Ascending aorta (tissue), 2 donors: ENCODE results near the gene RDH16. TPM values are rescaled to one million over a fixed set of nuclear protein-coding genes. Genes with fewer than 3 reads are reported as not detected.

Experiments
- DNase-seq, 2 donors: peaks; one replicate each; pipeline ENCODE4 v3.0.0-alpha.2; 2019; ENCODE audit warnings: low spot score in 2 of 2
- H3K27ac ChIP-seq, 2 donors: fragments of 200-600 bp; sonication (generic); one replicate each; pipeline ENCODE4 v1.5.1; 2016 to 2017; ENCODE audit warnings: mild to moderate bottlenecking in 1 of 2
- H3K27me3 ChIP-seq: fragments of 200-600 bp; sonication (generic); one replicate; pipeline ENCODE4 v1.5.1; 2017
- H3K36me3 ChIP-seq, 2 donors: fragments of 200-600 bp; sonication (generic); one replicate each; pipeline ENCODE4 v1.5.1; 2016
- H3K4me1 ChIP-seq, 2 donors: fragments of 200-600 bp; sonication (generic); one replicate each; pipeline ENCODE4 v1.5.1; 2016 to 2017; ENCODE audit warnings: mild to moderate bottlenecking in 1 of 2
- H3K4me3 ChIP-seq, 2 donors: fragments of 200-600 bp; sonication (generic); one replicate each; pipeline ENCODE4 v1.5.1; 2016 to 2017; ENCODE audit warnings: mild to moderate bottlenecking in 1 of 2
- H3K9me3 ChIP-seq, 2 donors: fragments of 200-600 bp; sonication (generic); one replicate each; pipeline ENCODE4 v1.5.1; 2016
- CTCF ChIP-seq, 3 experiments: fragments of 200-600 bp in 2 of 3; fragments of 450-650 bp in 1 of 3; sonication (generic) in 2 of 3; IDR thresholded peaks; one replicate each; pipeline ENCODE4 v1.5.1; 2016 to 2019; ENCODE audit warnings: antibody characterized with exemption in 3 of 3, mild to moderate bottlenecking in 1 of 3, moderate library complexity in 1 of 3
- intact Hi-C: fragments of 100-400 bp; cut with DNase I; formaldehyde crosslinking; loops from one replicate; pipeline ENCODE4 v1.15.1; 2023
- total RNA-seq: library from RNA; depleted of rRNA; stranded (reverse); fragments of >200 nt; gene quantifications from one replicate; pipeline ENCODE4 v1.1.0, GENCODE V29; 2016

RDH16 gene
- total RNA-seq, 1 donor from 2014 or later, result 5.6 TPM

DNA sequence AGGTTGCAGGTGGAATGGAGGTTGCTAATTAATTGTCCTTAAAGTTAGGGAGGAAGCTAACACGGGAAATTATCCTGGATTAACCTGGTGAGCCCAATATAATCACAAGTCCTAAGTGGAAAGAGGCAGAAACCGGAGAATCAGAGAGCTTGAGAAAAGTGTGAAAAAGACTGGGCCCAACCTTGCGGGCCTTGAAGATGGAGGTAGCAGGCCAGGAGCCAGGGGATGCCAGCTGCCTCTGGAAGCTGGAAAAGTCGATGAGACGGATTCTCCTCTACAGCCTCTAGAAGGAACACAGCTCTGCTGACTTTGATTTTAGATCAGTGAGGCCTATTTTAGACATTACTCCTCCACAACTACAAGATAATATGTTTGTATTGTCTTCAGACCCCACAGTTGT lies 25.3 kb downstream of the RDH16 start:
- Histone ChIP-seq H3K27ac (no peak overlapping the region), H3K4me3 (no peak overlapping the region), H3K4me1 (no peaks in the 10 kb centered on the region), H3K27me3 (no peaks in the 10 kb centered on the region), H3K9me3 (no peaks in the 10 kb centered on the region), H3K36me3 (no peaks in the 10 kb centered on the region)
- TF ChIP-seq CTCF (IDR thresholded peaks at IDR 0.05), result no peak
- no peak for DNase-seq
- intact Hi-C loops, result no loop called here

DNA sequence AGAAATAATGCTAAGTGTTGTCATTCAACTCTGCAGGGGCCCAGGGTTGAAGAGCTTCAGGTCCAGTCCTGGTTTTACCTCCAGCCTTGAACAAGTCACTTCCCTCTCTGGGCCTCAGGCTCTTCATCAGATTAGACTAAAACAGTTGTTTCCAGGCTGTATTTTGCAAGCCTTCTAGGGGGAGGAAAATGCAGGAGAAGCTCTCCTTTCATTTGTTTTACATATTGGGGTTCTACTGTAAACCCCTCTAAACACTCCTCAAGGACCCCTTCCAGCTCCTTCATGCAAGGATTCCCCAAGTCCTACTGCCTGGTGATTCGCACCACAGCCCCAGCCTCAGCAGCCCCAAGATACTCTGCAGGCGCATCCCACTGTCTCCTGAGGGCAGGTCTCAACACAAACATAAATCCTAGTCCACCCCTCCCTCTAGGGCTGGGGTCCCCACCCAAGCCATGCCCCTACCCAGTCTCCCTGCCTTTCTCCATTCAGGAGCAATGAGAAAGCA lies 25.9 kb downstream of the RDH16 start:
- H3K27ac ChIP-seq, result no peak overlapping the region
- no peaks in the 10 kb centered on the region for H3K36me3 ChIP-seq
- H3K4me1 ChIP-seq, result no peaks in the 10 kb centered on the region
- H3K4me3 ChIP-seq, result no peak overlapping the region
- TF ChIP-seq CTCF (IDR thresholded peaks at IDR 0.05), result no peak
- intact Hi-C loops, result no loop called here
- DNase-seq, result no peak
- H3K27me3 ChIP-seq, result no peaks in the 10 kb centered on the region
- H3K9me3 ChIP-seq, result no peaks in the 10 kb centered on the region

DNA sequence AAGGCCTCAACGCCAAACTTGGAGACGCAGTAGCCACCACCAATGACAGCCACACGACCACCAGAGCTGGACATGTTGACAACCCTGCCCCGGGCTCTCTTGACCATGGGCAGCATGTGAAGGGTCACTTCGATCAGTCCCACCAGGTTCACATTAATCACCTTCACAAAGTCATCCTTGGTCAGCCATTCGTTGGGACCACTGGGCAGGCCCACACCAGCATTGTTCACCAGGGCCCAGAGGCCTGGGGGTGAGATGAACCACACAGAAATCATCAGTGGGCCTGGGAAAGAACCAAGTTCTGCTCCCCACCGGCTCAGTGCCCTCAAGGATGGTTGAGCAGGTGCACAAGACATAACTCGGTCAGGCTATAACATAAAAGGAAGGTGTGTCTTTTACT lies 27.2 kb downstream of the RDH16 start:
- intact Hi-C loops, result no loop called here
- DNase-seq, result no peak

GRCh38 chr12:56929780-56930179 lies 27.6 kb downstream of the RDH16 start:
- no peak for TF ChIP-seq CTCF (IDR thresholded peaks at IDR 0.05)
- no peaks in the 10 kb centered on the region for H3K9me3 ChIP-seq
- DNase-seq, result no peak
- no peak overlapping the region for H3K4me3 ChIP-seq
- H3K27ac ChIP-seq, result no peak overlapping the region
- intact Hi-C loops, result no loop called here
- H3K36me3 ChIP-seq, result no peaks in the 10 kb centered on the region
- no peaks in the 10 kb centered on the region for H3K27me3 ChIP-seq
- no peaks in the 10 kb centered on the region for H3K4me1 ChIP-seq

More for the DNA sequence above, 27.2 kb downstream of the RDH16 start:
- no peaks in the 10 kb centered on the region for H3K9me3 ChIP-seq
- TF ChIP-seq CTCF (IDR thresholded peaks at IDR 0.05), result no peak
- H3K4me1 ChIP-seq, result no peaks in the 10 kb centered on the region
- H3K27me3 ChIP-seq, result no peaks in the 10 kb centered on the region
- H3K36me3 ChIP-seq, result no peaks in the 10 kb centered on the region
- H3K4me3 ChIP-seq, result no peak overlapping the region
- no peak overlapping the region for H3K27ac ChIP-seq

- no peaks in the 10 kb centered on the region for H3K4me1 ChIP-seq
- no peaks in the 10 kb centered on the region for H3K36me3 ChIP-seq
- TF ChIP-seq CTCF (IDR thresholded peaks at IDR 0.05), result no peak
- no peaks in the 10 kb centered on the region for H3K9me3 ChIP-seq
- H3K4me3 ChIP-seq, result no peak overlapping the region
- no peak overlapping the region for H3K27ac ChIP-seq
- H3K27me3 ChIP-seq, result no peaks in the 10 kb centered on the region
- no peak for DNase-seq
- intact Hi-C loops, result no loop called here
Observed at GRCh38 chr12:56928262-56928661, 29.1 kb downstream of the RDH16 start.

GRCh38 chr12:56927281-56927680 lies 30.1 kb downstream of the RDH16 start:
- DNase-seq, result no peak
- no peak overlapping the region for H3K27ac ChIP-seq

More at GRCh38 chr12:56927281-56927680, 30.1 kb downstream of the RDH16 start:
- H3K9me3 ChIP-seq, result no peaks in the 10 kb centered on the region
- no peaks in the 10 kb centered on the region for H3K36me3 ChIP-seq
- H3K4me3 ChIP-seq, result no peak overlapping the region
- no peak for TF ChIP-seq CTCF (IDR thresholded peaks at IDR 0.05)
- no peaks in the 10 kb centered on the region for H3K4me1 ChIP-seq
- intact Hi-C loops, result no loop called here
- H3K27me3 ChIP-seq, result no peaks in the 10 kb centered on the region
